Mesenchymal stem cell (in vitro differentiated cells and primary cell): ENCODE data around the gene IARS2.

ENCODE experiments used
- DNase-seq: peaks from one replicate; pipeline ENCODE4 v3.0.0-alpha.2; 2013
- H2AFZ ChIP-seq: one replicate; pipeline ENCODE4 v1.6.1; 2013; ENCODE audit warnings: low read depth, mild to moderate bottlenecking, control low read depth, inconsistent platforms, low read length, moderate library complexity
- H2AK5ac ChIP-seq: 2 replicates; pipeline ENCODE4 v1.6.1; 2013; ENCODE audit warnings: low read length, moderate library complexity, mild to moderate bottlenecking, inconsistent platforms; ENCODE audit not compliant: severe bottlenecking
- H2BK120ac ChIP-seq: one replicate; pipeline ENCODE4 v1.6.1; 2013; ENCODE audit warnings: low read depth, mild to moderate bottlenecking, inconsistent platforms, low read length, moderate library complexity
- H2BK12ac ChIP-seq, 2 experiments: one replicate each; pipeline ENCODE4 v1.6.1; 2013; ENCODE audit warnings: inconsistent platforms in 2 of 2, low read length in 2 of 2, mild to moderate bottlenecking in 2 of 2, moderate library complexity in 2 of 2, control low read depth in 1 of 2
- H2BK15ac ChIP-seq: one replicate; pipeline ENCODE4 v1.6.1; 2013; ENCODE audit warnings: mild to moderate bottlenecking, low read depth, inconsistent platforms; ENCODE audit not compliant: poor library complexity, severe bottlenecking
- H2BK5ac ChIP-seq: 2 replicates; pipeline ENCODE4 v1.6.1; 2013; ENCODE audit warnings: low read depth, mild to moderate bottlenecking, low read length, control low read depth, inconsistent platforms; ENCODE audit not compliant: poor library complexity, severe bottlenecking
- H3K14ac ChIP-seq, 2 experiments: one replicate each; pipeline ENCODE4 v1.6.1; 2013; ENCODE audit warnings: inconsistent platforms in 2 of 2, low read length in 2 of 2, control low read depth in 1 of 2, mild to moderate bottlenecking in 1 of 2, moderate library complexity in 1 of 2
- H3K18ac ChIP-seq, 2 experiments: one replicate each; pipeline ENCODE4 v1.6.1; 2013; ENCODE audit warnings: inconsistent platforms in 2 of 2, low read length in 2 of 2, control low read depth in 1 of 2, low read depth in 1 of 2, mild to moderate bottlenecking in 1 of 2
- H3K23ac ChIP-seq, 2 experiments: one replicate each; pipeline ENCODE4 v1.6.1; 2013; ENCODE audit warnings: inconsistent platforms in 2 of 2, low read length in 2 of 2, mild to moderate bottlenecking in 2 of 2, moderate library complexity in 2 of 2, control low read depth in 1 of 2
- H3K27ac ChIP-seq: 2 replicates; pipeline ENCODE4 v1.5.1; 2013; ENCODE audit warnings: mild to moderate bottlenecking, moderate library complexity, low read length, control low read depth, inconsistent platforms; ENCODE audit not compliant: poor library complexity, severe bottlenecking
- H3K27me3 ChIP-seq, 2 experiments: 2 replicates each; pipeline versions ENCODE4 v1.6.1 to v1.7.0; 2013; ENCODE audit warnings: low read length in 2 of 2, mild to moderate bottlenecking in 2 of 2, moderate library complexity in 2 of 2, control low read depth in 1 of 2, inconsistent platforms in 1 of 2; ENCODE audit not compliant: control insufficient read depth in 1 of 2, insufficient read depth in 1 of 2
- H3K36me3 ChIP-seq, 2 experiments: 2 replicates each; pipeline versions ENCODE4 v1.6.1 to v1.7.0; 2013; ENCODE audit warnings: low read length in 2 of 2, control low read depth in 1 of 2, inconsistent platforms in 1 of 2, low read depth in 1 of 2, mild to moderate bottlenecking in 1 of 2; ENCODE audit not compliant: insufficient read depth in 2 of 2, control insufficient read depth in 1 of 2
- H3K4ac ChIP-seq, 2 experiments: one replicate each; pipeline ENCODE4 v1.6.1; 2013; ENCODE audit warnings: inconsistent platforms in 2 of 2, low read length in 2 of 2, mild to moderate bottlenecking in 2 of 2, moderate library complexity in 2 of 2, control low read depth in 1 of 2, low read depth in 1 of 2
- H3K4me1 ChIP-seq: 2 replicates; pipeline ENCODE4 v1.6.1; 2013; ENCODE audit warnings: low read depth, low read length, control low read depth; ENCODE audit not compliant: control insufficient read depth, insufficient read depth
- H3K4me2 ChIP-seq: 2 replicates; pipeline ENCODE4 v1.6.1; 2013; ENCODE audit warnings: low read length, mild to moderate bottlenecking, inconsistent platforms; ENCODE audit not compliant: poor library complexity, severe bottlenecking
- H3K4me3 ChIP-seq, 2 experiments: 2 replicates each; pipeline versions ENCODE4 v1.5.1 to v1.7.0; 2013; ENCODE audit warnings: low read length in 2 of 2, mild to moderate bottlenecking in 2 of 2, control low read depth in 1 of 2, low read depth in 1 of 2; ENCODE audit not compliant: insufficient read depth in 1 of 2
- H3K79me1 ChIP-seq: replicated peaks from 2 replicates; pipeline ENCODE4 v1.6.1; 2013; ENCODE audit warnings: mild to moderate bottlenecking, control low read depth, low read length, inconsistent platforms; ENCODE audit not compliant: poor library complexity, severe bottlenecking
- H3K9ac ChIP-seq: 2 replicates; pipeline ENCODE4 v1.7.0; 2013; ENCODE audit warnings: mild to moderate bottlenecking, low read length, moderate library complexity
- H3K9me3 ChIP-seq: 2 replicates; pipeline ENCODE4 v1.7.0; 2013; ENCODE audit warnings: mild to moderate bottlenecking, low read length; ENCODE audit not compliant: control insufficient read depth
- H4K8ac ChIP-seq: one replicate; pipeline ENCODE4 v1.6.1; 2013; ENCODE audit warnings: inconsistent platforms, mild to moderate bottlenecking, low read length, moderate library complexity
- H4K91ac ChIP-seq: one replicate; pipeline ENCODE4 v1.6.1; 2013; ENCODE audit warnings: mild to moderate bottlenecking, low read length, inconsistent platforms
- WGBS: methylation state at CpG from one replicate; pipeline ENCODE4 v1.1.7; 2013; ENCODE audit warnings: mixed read lengths; 5-methylcytosine and 5-hydroxymethylcytosine counted together

IARS2 gene

GRCh38 chr1:220186752-220187151 is 92.8 kb downstream of the IARS2 start:
- Histone ChIP-seq H2BK12ac (no peak overlapping the region), H3K23ac (no peak overlapping the region), H3K4me2 (no peak overlapping the region), H3K18ac (no peak overlapping the region), H3K14ac (no peak overlapping the region), H2AK5ac (no peak overlapping the region), H3K79me1 (peaks cover 3% of the 10 kb centered on the region), H3K9me3 (no peaks in the 10 kb centered on the region), H2BK5ac (no peak overlapping the region), H3K36me3 (peaks cover 7 to 88% of the 10 kb centered on the region in 2 experiments), H3K4me1 (peaks cover 3% of the 10 kb centered on the region), H2BK15ac (no peak overlapping the region), H3K27me3 (no peaks in the 10 kb centered on the region), H3K27ac (no peak overlapping the region), H2BK120ac (no peak overlapping the region), H3K9ac (no peak overlapping the region), H3K4me3 (no peak overlapping the region), H4K91ac (no peak overlapping the region), H2AFZ (no peak overlapping the region), H4K8ac (no peak overlapping the region), H3K4ac (no peak overlapping the region)
- WGBS: no CpG with 5 or more reads among the region's 2 CpGs
- DNase-seq: no peak

GRCh38 chr1:220188538-220188937 is 94.6 kb downstream of the IARS2 start:
- Histone ChIP-seq H3K23ac (no peak overlapping the region), H4K8ac (no peak overlapping the region), H3K79me1 (peaks cover 5% of the 10 kb centered on the region), H3K14ac (no peak overlapping the region), H3K36me3 (peaks cover 5 to 88% of the 10 kb centered on the region in 2 experiments), H3K27ac (no peak overlapping the region), H2AFZ (no peak overlapping the region), H2BK5ac (no peak overlapping the region), H3K4me1 (no peaks in the 10 kb centered on the region), H2BK12ac (no peak overlapping the region), H4K91ac (no peak overlapping the region), H3K18ac (no peak overlapping the region), H2BK120ac (no peak overlapping the region), H3K4ac (no peak overlapping the region), H3K27me3 (no peaks in the 10 kb centered on the region), H2BK15ac (no peak overlapping the region), H3K9ac (no peak overlapping the region), H3K4me2 (no peak overlapping the region), H3K9me3 (no peaks in the 10 kb centered on the region), H2AK5ac (no peak overlapping the region), H3K4me3 (no peak overlapping the region)
- DNase-seq: no peak
- no CpG with 5 or more reads among the region's 2 CpGs for WGBS

DNA sequence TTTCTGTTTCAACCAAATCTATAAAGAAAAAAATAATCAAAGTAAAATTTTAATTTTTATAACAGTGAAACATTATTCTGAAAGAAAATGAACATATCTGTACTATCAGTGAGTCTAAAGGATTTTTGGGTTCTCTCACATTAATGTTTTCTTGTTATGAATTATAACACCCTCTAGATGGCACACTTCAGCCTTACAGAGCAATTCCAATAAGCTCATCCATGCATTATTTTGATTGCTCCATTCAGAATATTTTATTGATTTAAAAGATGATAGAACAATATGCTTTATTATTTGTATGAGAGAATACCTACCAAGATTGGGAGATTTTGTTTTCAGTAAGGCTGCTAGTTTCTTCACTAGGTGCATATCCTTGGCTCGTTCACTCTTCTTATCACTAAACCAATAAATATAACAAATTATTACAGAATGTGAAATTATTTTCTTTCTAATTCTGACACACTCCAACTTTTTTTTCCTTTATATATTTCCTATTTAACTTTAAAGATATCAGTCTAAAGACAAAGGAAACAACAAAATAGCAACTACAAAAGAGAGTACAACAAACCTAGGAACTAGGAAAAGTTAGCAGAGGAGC is 95.9 kb downstream of the IARS2 start:
- peaks cover 5 to 94% of the 10 kb centered on the region in 2 experiments for H3K36me3 ChIP-seq
- H3K4me3 ChIP-seq: no peak overlapping the region
- H3K9ac ChIP-seq: no peak overlapping the region
- H2BK12ac ChIP-seq: no peak overlapping the region
- no peak overlapping the region for H3K4ac ChIP-seq
- H2AK5ac ChIP-seq: no peak overlapping the region
- no peak overlapping the region for H3K14ac ChIP-seq
- no peaks in the 10 kb centered on the region for H3K9me3 ChIP-seq
- no peak overlapping the region for H3K23ac ChIP-seq
- no peaks in the 10 kb centered on the region for H3K4me1 ChIP-seq
- H2BK120ac ChIP-seq: no peak overlapping the region
- H4K8ac ChIP-seq: no peak overlapping the region
- H3K79me1 ChIP-seq: peaks cover 5% of the 10 kb centered on the region
- no peak overlapping the region for H2BK5ac ChIP-seq
- H3K4me2 ChIP-seq: no peak overlapping the region
- no peaks in the 10 kb centered on the region for H3K27me3 ChIP-seq
- H4K91ac ChIP-seq: no peak overlapping the region
- H2AFZ ChIP-seq: no peak overlapping the region
- WGBS: no CpG with 5 or more reads among the region's 1 CpG
- H2BK15ac ChIP-seq: no peak overlapping the region
- DNase-seq: peak; percentile 41
- H3K18ac ChIP-seq: no peak overlapping the region
- no peak overlapping the region for H3K27ac ChIP-seq

DNA sequence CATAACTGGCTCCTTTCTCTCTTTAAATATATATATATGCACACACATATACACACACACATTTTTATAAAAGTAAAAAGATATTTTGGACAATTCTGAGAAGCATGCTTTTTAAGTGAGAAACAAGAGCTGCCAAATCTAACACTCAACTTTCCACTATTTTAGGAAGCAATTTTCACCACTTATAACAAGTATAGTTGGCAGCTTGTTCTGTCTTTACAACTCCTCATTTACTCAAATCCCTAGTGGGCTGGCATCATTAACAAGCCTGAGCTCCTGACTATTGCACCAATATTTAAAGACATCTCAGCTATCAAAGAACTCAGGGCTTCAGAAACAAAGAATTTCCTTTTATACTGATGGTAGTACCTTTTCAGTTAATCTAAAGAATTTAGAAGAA is 101.8 kb downstream of the IARS2 start:
- H2AFZ ChIP-seq: no peak overlapping the region
- no peak overlapping the region for H4K91ac ChIP-seq
- H3K4me3 ChIP-seq: no peak overlapping the region
- H3K27ac ChIP-seq: no peak overlapping the region
- H3K9me3 ChIP-seq: no peaks in the 10 kb centered on the region
- peaks cover 12% of the 10 kb centered on the region for H3K79me1 ChIP-seq
- no peak overlapping the region for H4K8ac ChIP-seq
- DNase-seq: no peak
- H3K27me3 ChIP-seq: no peaks in the 10 kb centered on the region
- no peak overlapping the region for H3K4ac ChIP-seq
- no peak overlapping the region for H3K9ac ChIP-seq
- H2BK15ac ChIP-seq: no peak overlapping the region
- no peak overlapping the region for H3K23ac ChIP-seq
- no peak overlapping the region for H2BK12ac ChIP-seq
- H3K14ac ChIP-seq: no peak overlapping the region
- H2BK5ac ChIP-seq: no peak overlapping the region
- H2AK5ac ChIP-seq: no peak overlapping the region
- peaks cover 3 to 85% of the 10 kb centered on the region in 2 experiments for H3K36me3 ChIP-seq
- no peak overlapping the region for H3K4me2 ChIP-seq
- no peaks in the 10 kb centered on the region for H3K4me1 ChIP-seq
- no peak overlapping the region for H2BK120ac ChIP-seq
- no peak overlapping the region for H3K18ac ChIP-seq
